Umbilical cord (tissue), 2 donors: ENCODE measurements around the gene HDAC4. TPM values are rescaled to one million over a fixed set of nuclear protein-coding genes. Genes with fewer than 3 reads are reported as not detected.
A peak's percentile ranks its signal among the peaks of the same experiment; 100 is the strongest.

ENCODE experiments used
- DNase-seq: peaks from one replicate; pipeline ENCODE4 v3.0.0-alpha.2; 2015; ENCODE audit warnings: low spot score
- total RNA-seq: library from RNA; depleted of rRNA; stranded (reverse); fragments of >200 nt; gene quantifications from one replicate; pipeline ENCODE4 v1.2.3, GENCODE V29; 2014; ENCODE audit warnings: low replicate concordance; ENCODE audit not compliant: insufficient read depth

The HDAC4 gene
- total RNA-seq, 1 donor from 2014 or later, result 99.4 TPM

GRCh38 chr2:239383759-239384156 is 17.1 kb downstream of the HDAC4 start:
- no peak for DNase-seq

GRCh38 chr2:239383036-239383758 is 17.6 kb downstream of the HDAC4 start:
- DNase-seq, result no peak

DNA sequence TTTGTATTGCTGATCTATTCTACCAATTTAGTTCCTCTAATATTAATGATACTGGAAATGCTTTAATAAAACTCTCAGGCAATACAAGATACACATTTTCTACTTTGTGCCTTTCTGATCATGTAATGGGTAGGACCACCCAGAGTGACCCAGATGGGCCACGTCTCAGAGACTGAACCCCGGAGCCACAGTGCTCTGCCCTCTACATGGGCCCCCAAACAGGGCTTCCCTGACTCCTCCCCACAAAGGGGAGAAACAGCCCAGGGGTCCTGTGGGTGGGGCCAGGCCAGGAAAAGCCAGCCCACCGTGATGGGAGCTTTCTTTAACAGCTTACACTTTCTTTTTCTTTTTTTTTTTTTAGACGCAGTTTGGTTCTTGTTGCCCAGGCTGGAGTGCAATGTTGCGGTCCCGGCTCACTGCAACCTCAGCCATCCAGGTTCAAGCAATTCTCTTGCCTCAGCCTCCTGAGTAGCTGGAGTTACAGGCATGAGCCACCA is 18.4 kb downstream of the HDAC4 start:
- no peak for DNase-seq

- DNase-seq, result no peak
Measured at GRCh38 chr2:239381709-239382134, 19.1 kb downstream of the HDAC4 start.

GRCh38 chr2:239380831-239381708 is 19.8 kb downstream of the HDAC4 start:
- DNase-seq, result no peak

DNA sequence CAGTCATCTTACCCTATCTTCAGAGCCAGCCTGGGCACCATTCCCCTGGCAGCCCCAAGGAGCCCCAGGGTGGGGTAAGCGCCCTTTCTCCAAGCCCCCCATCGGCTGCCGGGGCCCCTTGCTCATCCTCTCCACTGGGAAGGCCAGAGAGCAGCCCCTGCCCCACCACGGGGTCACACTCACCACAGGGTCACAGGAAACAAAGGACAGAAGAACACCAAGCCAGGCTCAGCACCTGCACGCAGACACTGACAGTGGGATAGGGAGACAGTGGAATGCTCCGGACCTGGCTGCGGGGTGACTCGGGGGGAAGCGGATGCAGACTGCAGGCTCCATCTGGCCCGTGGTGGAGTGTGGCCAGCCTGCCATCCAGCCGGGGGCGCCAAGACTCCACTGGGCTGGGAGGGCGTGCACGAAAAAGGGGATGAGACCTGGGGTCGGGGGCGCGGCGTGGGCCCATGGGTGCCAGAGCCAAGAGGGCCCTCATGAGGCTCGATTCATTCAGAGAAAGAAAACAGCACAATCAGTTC is 21.1 kb downstream of the HDAC4 start:
- no peak for DNase-seq

GRCh38 chr2:239378918-239379640 is 21.7 kb downstream of the HDAC4 start:
- DNase-seq, result no peak

DNA sequence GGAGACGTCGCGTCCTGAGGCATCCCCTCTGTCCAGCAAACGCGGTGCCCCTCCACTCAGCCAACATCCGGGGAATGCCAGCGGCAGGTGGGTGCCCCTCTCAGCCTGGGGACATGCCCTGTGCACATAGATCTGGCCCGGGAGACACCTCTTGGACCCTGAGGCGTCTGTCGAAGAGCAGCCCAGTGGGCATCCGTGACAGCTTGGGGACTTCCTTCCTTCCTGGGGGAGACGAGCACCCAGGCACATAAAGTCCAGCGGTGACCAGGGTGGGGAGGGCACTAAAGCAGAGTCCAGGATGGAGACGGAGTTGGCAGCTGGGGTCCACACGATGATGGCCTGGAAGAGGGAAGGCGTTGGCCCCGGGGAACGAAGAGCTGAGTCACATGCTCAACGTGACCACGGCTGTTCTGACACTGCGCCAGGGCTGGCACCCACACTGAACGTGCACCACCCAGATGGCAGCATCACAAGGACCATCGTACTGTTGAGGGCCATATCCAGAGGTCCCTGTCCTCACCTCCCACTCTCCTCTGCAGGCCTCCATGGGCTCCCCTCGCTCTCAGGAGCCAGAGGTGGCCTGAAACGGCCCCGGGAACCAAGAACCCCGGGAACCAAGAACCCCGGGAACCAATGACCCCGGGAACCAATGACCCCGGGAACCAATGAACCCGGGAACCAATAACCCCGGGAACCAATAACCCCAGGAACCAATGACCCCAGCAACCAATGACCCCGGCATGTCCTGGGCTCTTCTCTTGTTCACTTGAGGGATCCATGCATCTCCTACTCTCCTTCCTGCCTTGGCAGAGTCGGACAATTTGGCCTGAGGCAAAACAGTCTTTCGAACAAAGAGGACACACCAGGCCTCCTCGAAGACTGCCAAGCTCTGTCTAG is 22.6 kb downstream of the HDAC4 start:
- DNase-seq, result no peak

DNA sequence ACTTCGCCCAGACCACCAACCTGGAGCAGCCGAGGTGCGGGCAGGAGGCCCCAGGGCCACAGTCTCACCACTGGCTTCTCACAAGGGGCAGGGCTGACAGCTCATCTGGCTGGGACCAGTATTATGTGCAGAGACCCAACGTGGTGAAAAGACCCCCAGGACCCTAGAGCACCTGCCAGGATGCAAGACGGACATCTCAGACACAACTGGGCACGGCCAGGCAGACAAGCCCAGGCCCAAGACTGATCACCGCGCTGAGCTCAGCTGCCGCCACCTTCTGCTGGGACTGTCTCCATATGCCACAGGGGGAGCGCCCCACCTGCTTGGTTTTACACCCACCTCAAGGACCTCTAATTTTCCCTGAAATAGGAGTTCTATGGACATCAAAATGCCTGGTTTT is 23.2 kb downstream of the HDAC4 start:
- no peak for DNase-seq

GRCh38 chr2:239376942-239377531 is 23.8 kb downstream of the HDAC4 start:
- no peak for DNase-seq

DNA sequence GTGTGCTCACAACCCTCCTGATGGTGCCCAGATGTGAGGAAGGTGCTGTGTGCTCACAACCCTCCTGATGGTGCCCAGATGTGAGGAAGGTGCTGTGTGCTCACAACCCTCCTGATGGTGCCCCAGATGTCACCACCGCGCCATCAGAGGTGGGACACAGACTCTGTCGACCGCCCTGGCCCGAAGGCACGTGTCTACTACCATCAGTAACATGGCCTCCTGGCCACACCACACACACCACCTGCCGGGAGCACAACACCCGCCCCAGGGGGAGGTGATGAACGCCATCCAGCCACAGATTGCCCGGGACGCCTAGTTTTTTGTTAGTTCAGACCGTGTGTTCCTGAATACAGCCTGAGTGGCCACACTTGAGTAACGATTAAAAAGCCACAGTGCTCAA is 24.5 kb downstream of the HDAC4 start:
- no peak for DNase-seq

- DNase-seq, result no peak
Measured at GRCh38 chr2:239375278-239376061, 25.4 kb downstream of the HDAC4 start.

DNA sequence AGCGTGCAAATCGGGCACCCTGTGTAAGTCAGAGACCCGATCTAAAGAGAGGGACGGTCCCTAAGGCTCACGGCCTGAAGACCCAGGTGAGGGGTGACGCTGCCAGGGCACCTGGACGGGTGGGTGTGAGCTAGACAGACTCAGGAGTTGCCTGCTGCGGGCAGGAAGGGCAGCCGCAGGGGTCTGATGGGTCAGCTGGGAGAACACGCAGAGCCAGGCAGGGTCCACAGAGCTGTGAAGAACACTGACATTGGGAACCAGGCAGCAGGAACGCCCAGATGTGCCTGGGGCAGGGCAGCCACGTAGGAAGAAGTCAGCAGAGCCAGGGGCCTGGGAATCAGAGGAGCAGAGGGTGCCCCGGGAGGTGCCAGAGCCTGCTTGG is 25.9 kb downstream of the HDAC4 start:
- no peak for DNase-seq

DNA sequence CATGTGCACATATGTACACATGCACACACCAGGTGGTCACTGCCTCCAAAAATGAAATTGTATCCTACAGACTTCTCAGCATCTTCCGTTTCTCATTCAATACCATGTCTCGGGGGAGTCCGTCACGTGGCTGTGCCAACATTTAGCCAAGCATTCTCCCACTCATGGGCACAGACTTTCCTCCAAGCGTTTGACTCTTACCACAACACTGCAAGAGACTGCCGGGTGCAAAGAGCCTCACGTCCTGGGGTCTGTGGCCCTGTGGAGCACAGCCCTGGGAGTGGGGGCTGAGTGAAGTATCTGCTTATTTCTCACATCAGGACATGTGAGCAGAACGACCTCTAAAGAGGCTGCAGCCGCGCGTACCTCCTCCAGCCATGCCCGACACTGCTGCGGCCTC is 28.0 kb downstream of the HDAC4 start:
- no peak for DNase-seq

DNA sequence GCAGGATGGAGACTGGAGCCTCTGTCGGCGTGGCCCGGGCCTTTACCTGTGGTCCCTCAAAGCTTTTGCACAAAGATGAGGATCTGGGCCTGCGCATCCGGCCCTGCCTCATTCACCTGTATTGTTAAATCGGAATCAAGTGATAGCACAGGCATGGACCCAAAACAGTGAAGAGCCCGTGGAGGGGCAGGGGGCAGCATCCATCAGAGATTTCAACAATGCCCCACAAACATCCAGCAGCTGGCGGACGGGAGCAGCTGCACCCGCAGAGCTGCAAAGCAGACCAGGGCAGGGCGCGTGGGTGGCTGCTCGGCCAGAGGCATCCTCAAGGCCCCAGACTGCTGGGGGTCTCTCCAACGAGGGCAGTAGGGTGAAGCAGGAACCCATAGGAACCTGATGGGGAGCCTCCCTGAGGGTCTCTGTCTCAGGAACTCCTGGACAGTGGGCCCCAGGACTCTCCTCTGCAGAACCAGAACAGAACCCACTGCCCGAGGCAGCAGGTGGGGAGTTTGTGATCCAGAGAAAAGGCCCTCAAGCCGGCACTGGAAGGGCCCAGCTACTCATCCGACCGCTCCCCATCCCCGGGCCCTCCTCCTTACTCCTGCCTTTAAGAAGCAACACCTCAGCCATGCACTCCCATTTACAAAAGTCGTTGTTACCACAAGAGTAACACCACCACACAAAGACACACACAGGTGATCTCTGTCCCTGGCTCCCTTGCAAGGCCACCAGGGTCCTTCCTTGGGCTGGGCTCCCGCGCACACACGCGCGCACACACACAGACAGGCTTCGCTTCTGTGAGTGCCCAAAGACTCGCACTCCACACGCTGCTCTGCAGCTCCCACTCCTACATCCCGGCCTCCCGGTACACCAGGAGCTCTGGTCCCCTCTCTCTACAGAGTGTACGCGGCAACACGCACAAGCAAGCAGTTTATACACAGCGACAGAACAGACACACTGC is 28.8 kb downstream of the HDAC4 start:
- no peak for DNase-seq

- DNase-seq, result no peak
Measured at GRCh38 chr2:239370876-239371725, 29.7 kb downstream of the HDAC4 start.

DNA sequence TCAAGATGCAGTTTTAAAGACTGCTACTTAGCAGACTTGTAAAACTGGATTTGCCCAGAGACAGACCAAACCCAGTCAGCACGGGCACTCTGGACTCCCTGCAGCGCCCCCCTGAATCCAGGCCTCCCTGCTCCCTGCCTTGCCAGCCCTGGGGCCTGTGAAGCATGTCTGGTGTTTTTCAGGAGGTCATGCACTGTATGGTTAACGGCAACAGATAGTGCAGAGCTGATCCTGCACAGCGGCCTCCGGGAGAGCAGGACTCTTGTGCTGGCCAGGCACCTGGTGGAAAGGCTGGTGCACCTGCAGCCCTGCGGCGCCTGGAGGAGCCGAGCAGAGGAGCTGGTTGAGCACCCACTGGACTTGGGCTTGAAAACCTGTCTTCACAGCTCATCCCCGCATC is 30.4 kb downstream of the HDAC4 start:
- DNase-seq, result peak; percentile 50
